BJ (cell line): Measurements from ENCODE around the gene AFG3L2. TPM values are rescaled to one million over a fixed set of nuclear protein-coding genes. Genes with fewer than 3 reads are reported as not detected.

Experiments used
- CTCF ChIA-PET: fragments of 350-600 bp; formaldehyde crosslinking; extraction: SDS; loops from one replicate; lab custom pipeline; 2021; ENCODE audit warnings: antibody characterized with exemption, inconsistent platforms; lab: Yijun Ruan, JAX
- POLR2A ChIA-PET: fragments of 300-600 bp; sonication (Branson Sonifier 250); formaldehyde crosslinking; extraction: SDS; loops from one replicate; lab custom pipeline; 2021; ENCODE audit warnings: antibody characterized with exemption; lab: Charles Lee
- DNase-seq: peaks from one replicate; pipeline ENCODE4 v3.0.0-alpha.2; 2011; ENCODE audit warnings: low read depth
- H3K27me3 ChIP-seq: 2 replicates; pipeline ENCODE4 v1.6.0; 2011; ENCODE audit warnings: low read length; ENCODE audit not compliant: control insufficient read depth, insufficient read depth
- H3K36me3 ChIP-seq: 2 replicates; pipeline ENCODE4 v1.5.1; 2011; ENCODE audit warnings: low read length; ENCODE audit not compliant: control insufficient read depth, insufficient read depth
- H3K4me3 ChIP-seq: 2 replicates; pipeline ENCODE4 v1.5.1; 2011; ENCODE audit warnings: low read depth, mild to moderate bottlenecking, control low read depth, low read length
- polyA plus RNA-seq: library from polyadenylated mRNA; depleted of rRNA; stranded (reverse); fragments of >200 nt; gene quantifications from 2 replicates; pipeline ENCODE4 v1.2.3, GENCODE V29; 2011
- TF ChIP-seq, protein P1 (sequence below): IDR thresholded peaks from 2 replicates; pipeline ENCODE4 v1.5.1; 2011; ENCODE audit warnings: low read depth, mild to moderate bottlenecking, control low read depth, inconsistent platforms, low read length, moderate library complexity; ENCODE audit not compliant: insufficient read depth

AFG3L2 gene
- polyA plus RNA-seq, 1 experiment, result 25.5 TPM

DNA sequence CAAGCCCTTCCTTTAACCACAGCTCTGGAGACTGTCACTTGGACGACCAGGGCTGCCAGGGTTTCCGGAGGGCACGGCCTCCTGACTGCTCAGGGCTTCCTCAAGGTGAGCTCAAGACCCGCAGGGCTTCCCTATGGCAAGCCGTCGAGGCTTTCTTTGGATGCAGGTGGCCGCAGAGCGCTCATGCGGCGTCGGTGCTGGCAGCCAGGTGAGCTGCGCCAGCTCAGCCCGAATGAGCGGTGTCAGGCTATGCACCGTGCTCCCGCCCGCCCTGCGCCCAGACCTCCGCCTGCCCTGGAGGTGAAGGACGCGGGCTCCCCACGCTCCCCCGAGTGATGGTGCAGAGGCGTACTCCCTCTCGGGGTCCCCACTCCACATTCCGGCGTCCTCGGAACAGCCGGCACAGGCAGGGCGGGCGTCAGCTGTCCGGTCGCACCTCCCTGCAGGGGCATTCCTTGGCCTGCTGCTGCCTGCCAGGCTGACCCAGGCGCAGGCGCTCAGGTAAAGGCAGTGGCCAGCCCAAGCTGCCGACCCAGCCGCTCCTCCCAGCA lies 89.8 kb downstream of the AFG3L2 start:
- peak overlapping the region; percentile 39 for H3K4me3 ChIP-seq
- TF ChIP-seq, protein P1, sequence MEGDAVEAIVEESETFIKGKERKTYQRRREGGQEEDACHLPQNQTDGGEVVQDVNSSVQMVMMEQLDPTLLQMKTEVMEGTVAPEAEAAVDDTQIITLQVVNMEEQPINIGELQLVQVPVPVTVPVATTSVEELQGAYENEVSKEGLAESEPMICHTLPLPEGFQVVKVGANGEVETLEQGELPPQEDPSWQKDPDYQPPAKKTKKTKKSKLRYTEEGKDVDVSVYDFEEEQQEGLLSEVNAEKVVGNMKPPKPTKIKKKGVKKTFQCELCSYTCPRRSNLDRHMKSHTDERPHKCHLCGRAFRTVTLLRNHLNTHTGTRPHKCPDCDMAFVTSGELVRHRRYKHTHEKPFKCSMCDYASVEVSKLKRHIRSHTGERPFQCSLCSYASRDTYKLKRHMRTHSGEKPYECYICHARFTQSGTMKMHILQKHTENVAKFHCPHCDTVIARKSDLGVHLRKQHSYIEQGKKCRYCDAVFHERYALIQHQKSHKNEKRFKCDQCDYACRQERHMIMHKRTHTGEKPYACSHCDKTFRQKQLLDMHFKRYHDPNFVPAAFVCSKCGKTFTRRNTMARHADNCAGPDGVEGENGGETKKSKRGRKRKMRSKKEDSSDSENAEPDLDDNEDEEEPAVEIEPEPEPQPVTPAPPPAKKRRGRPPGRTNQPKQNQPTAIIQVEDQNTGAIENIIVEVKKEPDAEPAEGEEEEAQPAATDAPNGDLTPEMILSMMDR, result no peak
- no peaks in the 10 kb centered on the region for H3K36me3 ChIP-seq
- CTCF ChIA-PET, result interaction anchor here (1.0 to 2.2 kb wide), 4 partner anchors 9 to 20 kb away, joined by 3 to 9 read pairs (median 6); no protein-coding TSS in a partner anchor
- no peak for DNase-seq
- no peaks in the 10 kb centered on the region for H3K27me3 ChIP-seq
- POLR2A ChIA-PET, result interaction anchor here (1.9 to 2.5 kb wide), 2 partner anchors 8 to 20 kb away, joined by 5 to 13 read pairs; no protein-coding TSS in a partner anchor

DNA sequence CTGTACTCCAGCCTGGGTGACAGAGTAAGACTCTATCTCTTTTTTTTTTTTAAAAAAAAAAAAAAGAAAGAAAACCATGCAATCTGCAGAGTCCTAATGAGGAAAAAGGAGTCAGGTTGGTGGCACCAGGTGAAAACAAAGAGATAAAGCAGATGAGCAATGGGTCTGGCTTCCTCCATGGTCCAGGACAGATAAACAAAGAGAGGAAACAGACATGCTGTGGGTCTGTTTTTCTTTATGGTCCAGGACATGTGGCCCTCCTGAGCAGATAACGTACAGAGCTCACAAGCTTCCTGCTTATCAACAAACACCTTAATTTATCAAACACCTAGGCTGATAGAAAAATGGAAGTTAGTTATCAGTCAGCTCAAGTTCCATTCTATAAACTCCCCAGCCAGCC lies 93.4 kb downstream of the AFG3L2 start:
- ChIA-PET CTCF (interaction anchor here (1.0 to 4.2 kb wide), 6 partner anchors 11 to 108 kb away, joined by 3 to 24 read pairs (median 5); no protein-coding TSS in a partner anchor), POLR2A (no interaction called here)
- no peak overlapping the region for H3K4me3 ChIP-seq
- H3K27me3 ChIP-seq, result no peaks in the 10 kb centered on the region
- H3K36me3 ChIP-seq, result no peaks in the 10 kb centered on the region
- no peak for DNase-seq
- TF ChIP-seq, protein P1, result no peak

DNA sequence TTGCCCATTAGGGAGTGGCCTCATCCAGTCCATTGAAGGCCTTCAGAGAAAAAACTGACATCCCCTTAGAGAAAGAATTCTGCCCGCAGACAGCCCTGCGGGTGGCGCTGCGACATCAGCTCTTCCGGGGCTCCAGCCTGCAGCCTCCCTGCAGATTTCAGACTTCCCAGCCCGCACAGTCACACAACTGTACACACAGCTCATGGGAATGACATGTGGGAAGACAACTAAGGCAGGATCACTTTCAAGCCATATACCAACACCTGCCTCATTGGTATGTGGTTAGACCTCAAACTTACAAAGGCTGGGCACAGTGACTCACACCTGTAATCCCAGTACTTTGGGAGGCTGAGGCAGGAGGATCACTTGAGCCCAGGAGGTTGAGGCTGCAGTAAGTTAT lies 93.8 kb downstream of the AFG3L2 start:
- POLR2A ChIA-PET, result interaction anchor here (0.8 to 1.0 kb wide), 2 partner anchors 24 to 38 kb away, joined by 3 to 4 read pairs; no protein-coding TSS in a partner anchor
- Histone ChIP-seq H3K27me3 (no peaks in the 10 kb centered on the region), H3K4me3 (no peak overlapping the region), H3K36me3 (no peaks in the 10 kb centered on the region)
- DNase-seq, result no peak
- TF ChIP-seq, protein P1, result peak; percentile 24; the same call in 1 of the 2 replicates
- CTCF ChIA-PET, result interaction anchor here (1.0 to 4.2 kb wide), 6 partner anchors 11 to 109 kb away, joined by 3 to 24 read pairs (median 4); no protein-coding TSS in a partner anchor

DNA sequence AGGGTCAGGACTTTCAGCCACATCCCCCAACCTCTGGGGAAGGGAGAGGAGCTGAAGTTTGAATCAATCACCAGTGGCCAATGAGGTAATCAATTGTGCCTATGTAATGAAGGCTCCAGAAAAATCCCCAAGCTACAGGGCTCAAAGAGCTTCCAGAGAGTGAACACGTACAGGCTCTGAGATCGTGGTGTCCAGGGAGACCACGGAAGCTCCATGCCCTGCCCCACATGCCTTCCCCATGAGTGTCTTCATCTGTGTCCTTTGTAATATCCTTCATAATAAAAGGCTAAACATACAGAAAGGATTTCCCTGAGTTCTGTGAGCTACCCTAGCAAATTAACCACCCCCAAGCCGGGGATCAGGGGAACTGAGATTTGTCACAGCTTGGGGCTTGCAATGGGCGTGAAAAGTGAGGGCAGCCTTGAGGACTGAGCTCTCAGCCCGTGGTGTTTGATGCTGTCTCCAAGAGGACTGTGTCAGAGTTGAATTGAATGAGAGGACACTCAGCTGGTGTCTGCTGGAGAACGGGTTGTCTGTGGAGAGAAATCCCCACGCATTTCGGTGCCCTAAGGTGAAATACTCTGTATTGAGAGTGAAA lies 94.5 kb downstream of the AFG3L2 start:
- ChIA-PET CTCF (interaction anchor here (1.0 to 4.2 kb wide), 6 partner anchors 11 to 69 kb away, joined by 3 to 24 read pairs (median 4); no protein-coding TSS in a partner anchor), POLR2A (interaction anchor here (0.6 to 1.0 kb wide), 3 partner anchors 13 to 39 kb away, joined by 3 to 4 read pairs (median 3); no protein-coding TSS in a partner anchor)

More for the DNA sequence above, 94.5 kb downstream of the AFG3L2 start:
- no peaks in the 10 kb centered on the region for H3K36me3 ChIP-seq
- no peaks in the 10 kb centered on the region for H3K27me3 ChIP-seq
- H3K4me3 ChIP-seq, result no peak overlapping the region
- DNase-seq, result peak; percentile 83
- TF ChIP-seq, protein P1, result no peak
